Fibroblast of lung (primary cell): ENCODE results near the gene MDFI.

ENCODE experiments used
- CTCF ChIP-seq, 2 donors: IDR thresholded peaks in 1 of 2; conservative IDR thresholded peaks in 1 of 2; 1 replicate in 1 of 2; 2 replicates in 1 of 2; pipeline ENCODE4 v1.5.1; 2011 to 2012; ENCODE audit warnings: low read length in 2 of 2, control low read depth in 1 of 2, inconsistent platforms in 1 of 2, low read depth in 1 of 2, mild to moderate bottlenecking in 1 of 2
- EZH2 ChIP-seq: IDR thresholded peaks from 2 replicates; pipeline ENCODE4 v1.5.1; 2012; ENCODE audit warnings: low read length, control low read depth, mild to moderate bottlenecking; ENCODE audit errors: missing control alignments

- TF ChIP-seq EZH2 (no peak), CTCF (conservative IDR thresholded peaks at IDR 0.05 in 1 of 2, IDR thresholded peaks at IDR 0.05 in 1 of 2; ENCODE audit: low read depth in 1 of 2, low read length in 2 of 2) (no peak)
Observed at GRCh38 chr6:41655646-41656001, 17.4 kb downstream of the MDFI start.
